GM19463 (cell line): ENCODE results near the gene SYT9.
"Not testable (repeated sequence)": the region's sequence is repeated elsewhere in the genome, so short reads cannot be mapped to it uniquely, and the experiment has no call there.

ENCODE experiments used
- ATAC-seq: cut with Tn5 transposase; IDR thresholded peaks from one replicate; pipeline ENCODE4 v1.9.1; 2021; ENCODE audit warnings: mild to moderate bottlenecking, moderate library complexity; ENCODE audit not compliant: unreplicated experiment

The SYT9 gene

DNA sequence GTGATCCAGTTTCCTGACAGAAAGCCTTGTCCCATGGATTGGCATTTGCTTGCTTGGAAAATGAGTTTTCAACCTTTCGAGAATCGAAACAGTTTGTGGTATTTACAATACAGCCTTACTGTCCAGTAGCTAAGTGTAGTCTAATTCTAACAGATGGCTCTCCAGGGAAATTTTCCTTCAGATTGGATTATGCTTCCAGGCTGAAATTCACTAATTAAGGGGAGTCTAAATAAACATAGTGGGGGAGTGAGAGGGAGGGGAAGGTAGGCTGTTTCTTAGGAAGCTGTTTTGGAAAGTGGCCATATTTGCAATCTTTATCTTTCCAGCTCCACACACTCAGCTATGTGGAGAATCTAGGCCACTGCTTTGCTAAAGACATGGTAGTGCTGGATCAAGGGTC, 81.3 kb downstream of the SYT9 start:
- ATAC-seq: no peak

GRCh38 chr11:7335442-7335841, 83.7 kb downstream of the SYT9 start:
- ATAC-seq: not testable (repeated sequence)

GRCh38 chr11:7341551-7341950, 89.8 kb downstream of the SYT9 start:
- ATAC-seq: no peak

DNA sequence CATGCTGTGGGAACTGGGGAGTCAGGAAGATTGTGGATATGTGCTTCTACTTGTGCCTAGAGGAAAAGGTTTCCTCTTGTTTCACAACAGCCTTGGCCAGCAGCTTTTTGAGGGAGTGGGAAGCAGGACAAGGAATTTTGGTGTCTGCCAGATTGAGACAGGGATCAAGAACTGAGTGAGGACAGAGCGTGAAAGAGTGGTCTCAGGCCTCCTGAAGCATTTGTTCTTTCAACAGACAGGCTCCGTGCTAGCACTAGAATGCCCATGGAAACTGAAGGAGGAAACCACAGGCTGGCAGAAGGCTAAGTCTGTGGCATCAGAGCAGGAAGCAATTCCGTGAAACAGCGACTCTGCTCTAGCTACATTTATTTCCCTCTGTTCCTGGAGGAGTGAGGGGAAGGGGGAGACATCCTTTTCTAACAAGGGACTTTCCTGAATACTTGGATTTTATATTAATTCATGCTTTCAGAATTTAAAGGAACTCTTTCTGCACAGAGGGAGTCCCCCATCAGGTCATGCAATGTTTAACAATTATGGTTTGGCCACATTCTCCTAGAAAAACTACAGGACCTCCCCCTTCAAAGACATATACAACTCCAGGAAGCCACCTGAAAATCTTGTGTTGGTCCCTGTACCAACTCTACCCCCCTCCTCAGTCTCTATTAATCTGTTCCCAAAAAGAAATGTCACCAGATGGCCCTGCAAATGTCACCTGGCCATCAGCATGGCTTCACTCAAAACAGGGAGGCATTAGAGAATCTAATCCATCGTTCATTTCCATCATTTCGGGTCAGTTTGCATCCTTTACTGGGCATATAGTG, 96.1 kb downstream of the SYT9 start:
- no peak for ATAC-seq

GRCh38 chr11:7348432-7349304, 97.0 kb downstream of the SYT9 start:
- ATAC-seq: no peak

DNA sequence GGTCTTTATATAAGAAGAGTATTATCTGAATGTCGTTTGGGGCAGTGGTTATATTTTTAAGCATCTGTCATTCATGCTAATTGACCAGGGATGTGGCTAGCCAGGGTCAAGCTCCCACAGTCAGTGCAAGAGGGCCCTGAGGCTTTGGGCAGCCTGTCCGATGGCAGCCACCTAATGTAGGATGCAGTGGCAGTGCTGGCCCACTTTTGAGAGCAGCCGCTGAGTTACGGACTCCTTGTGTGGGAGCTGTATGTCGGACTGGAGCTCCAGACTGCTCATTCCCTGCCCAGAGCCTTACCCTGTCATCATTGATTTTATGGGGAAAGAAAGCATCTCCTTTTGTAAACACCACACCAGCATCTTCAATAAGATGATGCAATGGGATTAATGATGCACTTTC, 99.5 kb downstream of the SYT9 start:
- no peak for ATAC-seq

GRCh38 chr11:7353100-7353499, 101.4 kb downstream of the SYT9 start:
- ATAC-seq: peak; percentile 60

DNA sequence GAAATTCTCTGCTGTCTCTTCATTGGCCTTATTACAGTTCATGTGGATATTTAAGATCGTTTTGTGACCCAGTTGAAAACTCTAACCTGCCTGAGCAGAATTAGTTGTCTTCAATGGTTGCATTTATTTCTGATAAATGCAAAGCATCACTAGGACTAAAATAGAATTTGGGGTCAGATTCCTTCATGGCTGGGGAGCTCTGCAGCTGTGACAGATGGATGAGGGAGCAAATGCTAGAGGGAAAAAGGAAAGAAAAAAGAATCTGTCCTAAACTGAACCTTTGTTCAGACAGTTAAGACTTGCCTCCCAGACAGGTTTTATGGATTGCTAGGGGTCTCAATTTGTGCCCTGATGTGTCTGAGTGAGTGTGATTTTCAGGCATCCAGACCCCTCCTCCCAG, 113.0 kb downstream of the SYT9 start:
- ATAC-seq: no peak

GRCh38 chr11:7367803-7368202, 116.1 kb downstream of the SYT9 start:
- ATAC-seq: no peak

GRCh38 chr11:7376386-7376785, 124.7 kb downstream of the SYT9 start:
- ATAC-seq: no peak

DNA sequence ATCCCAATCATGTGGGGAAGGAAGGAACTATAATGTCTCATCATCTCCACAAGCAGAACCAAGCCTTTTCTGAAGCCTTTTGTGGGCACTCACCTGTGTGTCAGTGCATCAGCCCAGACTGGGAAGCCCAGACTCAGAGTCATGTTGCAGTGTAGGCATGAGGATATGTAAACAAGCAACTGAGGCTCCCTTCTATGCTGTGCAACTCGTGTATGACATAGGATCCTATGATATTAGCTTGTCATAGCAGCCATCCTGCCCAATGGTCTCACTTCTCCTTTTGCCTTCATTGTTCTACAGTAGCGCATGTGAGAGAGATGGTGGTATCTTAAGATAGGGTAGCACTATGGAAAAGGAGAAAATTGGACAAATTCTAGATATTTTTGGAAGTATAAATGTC, 130.2 kb downstream of the SYT9 start:
- no peak for ATAC-seq

- no peak for ATAC-seq
These were observed 131.7 kb downstream of the SYT9 start for GRCh38 chr11:7383406-7383805.

GRCh38 chr11:7384691-7385090, 133.0 kb downstream of the SYT9 start:
- no peak for ATAC-seq

GRCh38 chr11:7385532-7385931, 133.8 kb downstream of the SYT9 start:
- ATAC-seq: no peak

GRCh38 chr11:7413961-7414915, 162.5 kb downstream of the SYT9 start:
- no peak for ATAC-seq

DNA sequence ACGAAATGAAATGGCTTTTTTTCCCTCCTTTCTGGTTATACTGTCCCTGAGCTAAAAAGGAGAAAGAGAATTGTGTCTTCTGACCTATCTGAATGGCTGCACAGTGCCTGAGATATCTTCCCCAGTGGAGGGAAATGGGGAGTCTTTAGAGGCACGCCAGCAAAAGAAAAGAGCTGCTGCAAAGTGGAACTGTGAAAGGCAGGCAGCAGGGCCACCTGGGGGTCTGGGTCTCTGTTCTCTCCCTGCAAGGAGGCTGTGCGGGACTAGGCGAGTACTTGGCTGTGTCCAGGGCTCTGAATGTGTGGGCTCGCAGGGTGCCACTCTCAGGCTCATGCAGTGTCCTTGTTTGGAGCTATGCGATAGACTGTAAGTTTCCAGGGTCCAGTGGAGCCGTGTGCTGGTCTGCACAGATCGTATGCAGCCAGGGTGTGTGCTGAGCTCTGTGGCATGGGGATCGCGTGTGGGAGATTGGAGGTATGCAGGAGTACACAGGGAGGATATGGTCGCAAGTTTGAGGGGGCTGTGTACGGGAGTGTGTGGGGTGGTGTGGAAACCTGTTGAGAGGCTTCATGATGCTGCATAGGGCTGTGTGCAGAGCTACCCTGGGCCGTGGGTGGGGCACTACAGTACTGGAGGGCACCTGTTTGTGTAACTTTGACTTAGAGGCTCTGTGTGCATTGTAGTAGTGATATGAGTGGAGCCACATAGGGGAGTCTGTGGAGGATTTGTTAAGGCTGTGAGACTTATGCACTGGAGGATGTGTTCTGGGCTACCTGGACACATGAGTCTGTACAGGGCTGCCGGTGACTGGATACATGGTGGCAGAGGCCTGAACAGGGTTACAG, 163.5 kb downstream of the SYT9 start:
- ATAC-seq: no peak

- no peak for ATAC-seq
These were observed 164.4 kb downstream of the SYT9 start for GRCh38 chr11:7416080-7416479.

- no peak for ATAC-seq
These were observed 165.6 kb downstream of the SYT9 start for GRCh38 chr11:7417328-7417727.

- no peak for ATAC-seq
These were observed 166.4 kb downstream of the SYT9 start for GRCh38 chr11:7418061-7418460.

DNA sequence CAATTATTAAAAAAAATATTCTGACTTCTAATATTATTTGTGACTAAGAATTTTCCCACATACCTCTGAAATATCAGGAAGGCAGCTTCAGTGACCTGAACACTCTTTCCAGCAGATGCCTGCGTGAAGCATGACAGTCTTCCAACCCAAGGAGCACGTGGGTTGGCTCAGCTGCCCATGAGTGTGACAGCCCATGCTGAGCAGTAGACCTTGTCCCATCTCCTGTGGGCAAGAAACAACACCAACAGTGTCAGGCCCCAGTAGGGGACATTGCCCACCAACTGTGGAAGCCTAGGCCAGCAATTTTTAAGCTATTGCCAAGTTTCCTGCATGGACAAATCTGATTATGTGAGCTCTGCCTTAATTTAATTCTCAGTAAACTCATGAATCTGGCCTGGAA, 167.2 kb downstream of the SYT9 start:
- no peak for ATAC-seq
